Endothelial cell of umbilical vein (primary cell): ENCODE results near the gene NUDT22. TPM values are rescaled to one million over a fixed set of nuclear protein-coding genes. Genes with fewer than 3 reads are reported as not detected.
A peak's percentile ranks its signal among the peaks of the same experiment; 100 is the strongest.

Experiments
- BruUV-seq: library from RNA; stranded (reverse); fragments of 400-500 nt; replicated peaks from 2 replicates; lab custom pipeline; 2021; lab: Mats Ljungman, UMichigan
- CTCF ChIA-PET: fragments of 300-600, 350-600 bp; sonication (Branson Sonifier 250); formaldehyde crosslinking; loops from one replicate; lab custom pipeline; 2021; ENCODE audit warnings: antibody characterized with exemption, inconsistent platforms; lab: Charles Lee
- POLR2A ChIA-PET: fragments of 300-600, 350-600 bp; sonication (Branson Sonifier 250); formaldehyde crosslinking; loops from one replicate; lab custom pipeline; 2021; ENCODE audit warnings: antibody characterized with exemption, inconsistent platforms; lab: Charles Lee
- DNase-seq: peaks from one replicate; pipeline ENCODE4 v3.0.0-alpha.2; 2011; ENCODE audit warnings: low read depth, low spot score
- FAIRE-seq: peaks from 2 replicates; lab custom pipeline; 2011; peaks lifted over from hg19 to GRCh38; lab: Jason Lieb, UNC
- H2AFZ ChIP-seq: 2 replicates; pipeline ENCODE4 v1.6.0; 2012; ENCODE audit warnings: low read depth, low read length, control low read depth, inconsistent platforms
- H3K27ac ChIP-seq: 2 replicates; pipeline ENCODE4 v1.5.1; 2011; ENCODE audit warnings: low read depth, mild to moderate bottlenecking, control low read depth, low read length, moderate library complexity; ENCODE audit not compliant: insufficient read depth
- H3K27me3 ChIP-seq, 2 experiments: 2 replicates each; pipeline versions ENCODE4 v1.6.0 to v1.6.1; 2011; ENCODE audit warnings: low read length in 2 of 2, mixed read lengths in 1 of 2; ENCODE audit not compliant: control insufficient read depth in 2 of 2, insufficient read depth in 2 of 2
- H3K36me3 ChIP-seq, 2 experiments: 2 replicates in 1 of 2; 3 replicates in 1 of 2; pipeline ENCODE4 v1.5.1; 2011; ENCODE audit warnings: low read length in 2 of 2, mild to moderate bottlenecking in 1 of 2, moderate library complexity in 1 of 2; ENCODE audit not compliant: control insufficient read depth in 2 of 2, insufficient read depth in 2 of 2; ENCODE audit errors: extremely low read depth in 1 of 2
- H3K4me1 ChIP-seq: 3 replicates; pipeline ENCODE4 v1.5.1; 2011; ENCODE audit warnings: mild to moderate bottlenecking, low read length; ENCODE audit not compliant: control insufficient read depth, insufficient read depth; ENCODE audit errors: extremely low read depth
- H3K4me2 ChIP-seq: 2 replicates; pipeline ENCODE4 v1.6.1; 2011; ENCODE audit warnings: low read length, control low read depth, mixed read lengths; ENCODE audit not compliant: insufficient read depth
- H3K4me3 ChIP-seq, 3 experiments: fragments of 200-600 bp in 1 of 3; sonication (generic), shearing (Covaris generic) in 1 of 3; replicated peaks in 1 of 3; 2 replicates each; pipeline ENCODE4 v1.5.1; 2011 to 2016; ENCODE audit warnings: control low read depth in 3 of 3, low read length in 3 of 3, mild to moderate bottlenecking in 2 of 3, inconsistent platforms in 1 of 3, low read depth in 1 of 3, moderate library complexity in 1 of 3; ENCODE audit not compliant: insufficient read depth in 1 of 3
- H3K79me2 ChIP-seq: 2 replicates; pipeline ENCODE4 v1.6.0; 2012; ENCODE audit warnings: low read length, inconsistent platforms; ENCODE audit not compliant: control insufficient read depth, insufficient read depth
- H3K9ac ChIP-seq: replicated peaks from 2 replicates; pipeline ENCODE3; 2011; ENCODE audit warnings: low read length, control low read depth; ENCODE audit not compliant: insufficient read depth; ENCODE audit errors: extremely low read depth
- H3K9me1 ChIP-seq: replicated peaks from 3 replicates; pipeline ENCODE4 v1.6.0; 2011; ENCODE audit warnings: mild to moderate bottlenecking, low read length; ENCODE audit not compliant: control insufficient read depth, insufficient read depth; ENCODE audit errors: extremely low read depth
- H3K9me3 ChIP-seq: replicated peaks from 2 replicates; pipeline ENCODE4 v1.5.1; 2012; ENCODE audit warnings: low read length, inconsistent platforms; ENCODE audit not compliant: control insufficient read depth, insufficient read depth
- H4K20me1 ChIP-seq: replicated peaks from 2 replicates; pipeline ENCODE3; 2011; ENCODE audit warnings: mild to moderate bottlenecking, low read length; ENCODE audit not compliant: control insufficient read depth, insufficient read depth; ENCODE audit errors: extremely low read depth
- CTCF ChIP-seq, 2 donors: IDR thresholded peaks; 1 replicate in 1 of 2; 2 replicates in 1 of 2; pipeline ENCODE4 v1.5.1; 2011; ENCODE audit warnings: low read length in 2 of 2, mild to moderate bottlenecking in 2 of 2, moderate library complexity in 2 of 2, control low read depth in 1 of 2, inconsistent platforms in 1 of 2, low read depth in 1 of 2; ENCODE audit not compliant: insufficient read depth in 1 of 2; ENCODE audit errors: extremely low read depth in 1 of 2
- EZH2 ChIP-seq: IDR thresholded peaks from 2 replicates; pipeline ENCODE4 v1.6.1; 2012; ENCODE audit warnings: borderline replicate concordance, low read depth, mild to moderate bottlenecking, moderate library complexity, low read length, inconsistent platforms; ENCODE audit not compliant: severe bottlenecking
- FOS ChIP-seq: IDR thresholded peaks from 2 replicates; pipeline ENCODE4 v1.6.1; 2011; ENCODE audit warnings: mild to moderate bottlenecking, low read length, moderate library complexity, borderline replicate concordance; ENCODE audit not compliant: insufficient read depth
- GATA2 ChIP-seq: IDR thresholded peaks from 2 replicates; pipeline ENCODE4 v1.7.0; 2011; ENCODE audit warnings: low read depth, mild to moderate bottlenecking, moderate library complexity, mixed read lengths, low read length; ENCODE audit not compliant: insufficient read length, insufficient read depth
- JUN ChIP-seq: IDR thresholded peaks from 2 replicates; pipeline ENCODE4 v1.6.1; 2011; ENCODE audit warnings: borderline replicate concordance, low read depth; ENCODE audit not compliant: insufficient read length, insufficient read depth
- MAX ChIP-seq: IDR thresholded peaks from 2 replicates; pipeline ENCODE4 v1.6.1; 2011; ENCODE audit not compliant: insufficient read depth, insufficient read length
- MYC ChIP-seq: IDR thresholded peaks from one replicate; pipeline ENCODE4 v1.6.1; 2011; ENCODE audit warnings: mild to moderate bottlenecking, low read depth, low read length
- POLR2A ChIP-seq: IDR thresholded peaks from 2 replicates; pipeline ENCODE4 v1.6.1; 2012; ENCODE audit warnings: low read depth, mild to moderate bottlenecking, control low read depth, low read length
- POLR2AphosphoS5 ChIP-seq: IDR thresholded peaks from 2 replicates; pipeline ENCODE4 v1.6.1; 2012; ENCODE audit warnings: low read depth, mild to moderate bottlenecking, control low read depth, low read length, moderate library complexity; ENCODE audit not compliant: insufficient read depth
- dilution Hi-C: fragments of 300-500 bp; cut with MboI; formaldehyde crosslinking; loops from one replicate; pipeline ENCODE4 v1.15.0; 2019; ENCODE audit warnings: low sequenced_read_pairs; ENCODE audit not compliant: extremely low pct_ligation_motif_present
- intact Hi-C: fragments of 100-400 bp; cut with micrococcal nuclease; formaldehyde crosslinking; loops from one replicate; pipeline ENCODE4 v1.10.0; 2022
- polyA plus RNA-seq, 4 experiments: library from polyadenylated mRNA; depleted of rRNA in 3 of 4; stranded (reverse) in 3 of 4; unstranded in 1 of 4; fragments of >200 nt; gene quantifications; 2 replicates each; pipeline versions ENCODE4 v1.2.1 to v1.2.3, GENCODE V29; 2011 to 2012; ENCODE audit warnings: missing spikeins in 1 of 4
- total RNA-seq: library from RNA; stranded (reverse); gene quantifications from 2 replicates; pipeline ENCODE4 v1.2.3, GENCODE V29; 2021

NUDT22 gene
- total and polyA plus RNA-seq, 2 donors (not counting 3 experiments of a cell fraction or from before 2014, with no cell fraction given) = 37.8 to 54.8 TPM

GRCh38 chr11:64207256-64208085 is 18.6 kb upstream of the NUDT22 start:
- peaks cover 12% of the 10 kb centered on the region for H3K79me2 ChIP-seq
- H4K20me1 ChIP-seq = no peaks in the 10 kb centered on the region
- CTCF ChIA-PET = interaction anchor here (0.9 to 11.5 kb wide), 13 partner anchors 9 to 146 kb away, joined by 3 to 413 read pairs (median 9); partner anchors contain the start of genes CATSPERZ, DNAJC4, ESRRA and NUDT22
- intact Hi-C loops (loop anchor here (1.0 kb wide), 4 partner anchors 19 to 34 kb away; partner anchors contain the start of genes DNAJC4, FKBP2, NUDT22 and STIP1), dilution Hi-C loops (no loop called here)
- no peak overlapping the region for H2AFZ ChIP-seq
- no peaks in the 10 kb centered on the region for H3K9me1 ChIP-seq
- peak overlapping the region; percentile 6 to 42 (median 18) for H3K4me3 ChIP-seq
- peaks cover 8 to 23% of the 10 kb centered on the region in 2 experiments for H3K36me3 ChIP-seq
- peak overlapping the region; percentile 71 for H3K9ac ChIP-seq
- H3K4me1 ChIP-seq = peaks cover 34% of the 10 kb centered on the region
- no peaks in the 10 kb centered on the region for H3K9me3 ChIP-seq
- DNase-seq = peak; percentile 76
- peak overlapping the region; percentile 91 for H3K27ac ChIP-seq
- peak; percentile 98 for FAIRE-seq
- no peaks in the 10 kb centered on the region for H3K27me3 ChIP-seq
- TF ChIP-seq MAX = no peak
- TF ChIP-seq POLR2AphosphoS5 = peak; percentile 74
- no peak for TF ChIP-seq CTCF (IDR thresholded peaks at IDR 0.05; ENCODE audit: extremely low read depth in 1 of 2, insufficient read depth in 1 of 2, low read depth in 1 of 2, low read length in 2 of 2)
- peak; percentile 59 for TF ChIP-seq GATA2
- TF ChIP-seq MYC = peak; percentile 39
- TF ChIP-seq JUN = peak; percentile 37
- no peak for TF ChIP-seq EZH2
- peak; percentile 57 for TF ChIP-seq FOS
- TF ChIP-seq POLR2A = peak; percentile 68
- no TSS peak for BruUV-seq
- peak overlapping the region; percentile 75 for H3K4me2 ChIP-seq
- POLR2A ChIA-PET = interaction anchor here (0.5 to 1.6 kb wide), 4 partner anchors 11 to 60 kb away, joined by 3 to 12 read pairs (median 5); partner anchors contain the start of genes NUDT22, STIP1 and TRPT1
